GM12891 (cell line): Measurements from ENCODE around the gene GASK1B.

Experiments used
- POLR2A ChIP-seq: IDR thresholded peaks from 2 replicates; pipeline ENCODE4 v1.6.1; 2011; ENCODE audit warnings: low read depth, low read length, control low read depth
- POLR2AphosphoS5 ChIP-seq: IDR thresholded peaks from 2 replicates; pipeline ENCODE4 v1.6.1; 2011; ENCODE audit warnings: low read depth, low read length, control low read depth
- TAF1 ChIP-seq: IDR thresholded peaks from 2 replicates; pipeline ENCODE4 v1.6.1; 2011; ENCODE audit warnings: low read depth, low read length, control low read depth

DNA sequence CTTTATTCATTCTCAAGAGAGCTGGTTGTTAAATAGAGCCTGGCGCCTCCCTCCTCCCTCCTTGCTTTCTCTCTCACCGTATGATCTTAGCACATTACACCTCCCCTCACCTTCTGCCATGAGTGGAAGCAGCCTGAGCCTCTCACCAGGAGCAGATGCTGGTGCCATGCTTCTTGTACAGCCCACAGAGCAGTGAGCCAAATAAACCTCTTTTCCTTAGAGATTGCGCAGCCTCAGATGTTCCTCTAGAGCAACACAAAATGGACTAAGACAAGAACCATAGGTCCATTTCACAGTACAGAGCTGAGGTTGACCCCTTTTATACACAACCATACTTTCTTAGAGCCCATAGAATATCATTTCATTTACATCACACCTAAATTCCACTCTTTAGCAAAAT, 27.4 kb upstream of the GASK1B start:
- TF ChIP-seq POLR2A, result no peak
- no peak for TF ChIP-seq POLR2AphosphoS5
- no peak for TF ChIP-seq TAF1
